NAMALWA (cell line): ENCODE results near the gene CXCR4.
A peak's percentile ranks its signal among the peaks of the same experiment; 100 is the strongest.
"Not testable (repeated sequence)": the region's sequence is repeated elsewhere in the genome, so short reads cannot be mapped to it uniquely, and the experiment has no call there.

Experiments used
- DNase-seq: peaks from one replicate; pipeline ENCODE4 v3.0.0-alpha.2; 2015; ENCODE audit warnings: low spot score

Gene CXCR4

DNA sequence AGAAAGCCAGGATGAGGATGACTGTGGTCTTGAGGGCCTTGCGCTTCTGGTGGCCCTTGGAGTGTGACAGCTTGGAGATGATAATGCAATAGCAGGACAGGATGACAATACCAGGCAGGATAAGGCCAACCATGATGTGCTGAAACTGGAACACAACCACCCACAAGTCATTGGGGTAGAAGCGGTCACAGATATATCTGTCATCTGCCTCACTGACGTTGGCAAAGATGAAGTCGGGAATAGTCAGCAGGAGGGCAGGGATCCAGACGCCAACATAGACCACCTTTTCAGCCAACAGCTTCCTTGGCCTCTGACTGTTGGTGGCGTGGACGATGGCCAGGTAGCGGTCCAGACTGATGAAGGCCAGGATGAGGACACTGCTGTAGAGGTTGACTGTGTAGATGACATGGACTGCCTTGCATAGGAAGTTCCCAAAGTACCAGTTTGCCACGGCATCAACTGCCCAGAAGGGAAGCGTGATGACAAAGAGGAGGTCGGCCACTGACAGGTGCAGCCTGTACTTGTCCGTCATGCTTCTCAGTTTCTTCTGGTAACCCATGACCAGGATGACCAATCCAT is 2.7 kb downstream of the CXCR4 start:
- DNase-seq: peak; percentile 39

DNA sequence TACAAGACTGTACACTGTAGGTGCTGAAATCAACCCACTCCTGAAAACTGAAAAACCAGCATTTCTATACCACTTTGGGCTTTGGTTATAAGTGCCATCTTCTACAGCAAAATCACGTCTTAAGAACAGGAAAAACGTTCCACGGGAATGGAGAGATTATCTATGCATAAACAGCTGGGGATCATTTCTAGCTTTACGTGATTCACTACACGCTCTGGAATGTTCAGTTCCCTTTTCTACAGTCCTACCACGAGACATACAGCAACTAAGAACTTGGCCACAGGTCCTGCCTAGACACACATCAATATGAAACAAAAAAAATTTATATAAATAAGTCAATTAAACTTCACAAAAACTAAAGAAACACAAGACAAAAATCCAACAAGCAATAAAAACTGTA is 3.6 kb downstream of the CXCR4 start:
- DNase-seq: peak; percentile 27

DNA sequence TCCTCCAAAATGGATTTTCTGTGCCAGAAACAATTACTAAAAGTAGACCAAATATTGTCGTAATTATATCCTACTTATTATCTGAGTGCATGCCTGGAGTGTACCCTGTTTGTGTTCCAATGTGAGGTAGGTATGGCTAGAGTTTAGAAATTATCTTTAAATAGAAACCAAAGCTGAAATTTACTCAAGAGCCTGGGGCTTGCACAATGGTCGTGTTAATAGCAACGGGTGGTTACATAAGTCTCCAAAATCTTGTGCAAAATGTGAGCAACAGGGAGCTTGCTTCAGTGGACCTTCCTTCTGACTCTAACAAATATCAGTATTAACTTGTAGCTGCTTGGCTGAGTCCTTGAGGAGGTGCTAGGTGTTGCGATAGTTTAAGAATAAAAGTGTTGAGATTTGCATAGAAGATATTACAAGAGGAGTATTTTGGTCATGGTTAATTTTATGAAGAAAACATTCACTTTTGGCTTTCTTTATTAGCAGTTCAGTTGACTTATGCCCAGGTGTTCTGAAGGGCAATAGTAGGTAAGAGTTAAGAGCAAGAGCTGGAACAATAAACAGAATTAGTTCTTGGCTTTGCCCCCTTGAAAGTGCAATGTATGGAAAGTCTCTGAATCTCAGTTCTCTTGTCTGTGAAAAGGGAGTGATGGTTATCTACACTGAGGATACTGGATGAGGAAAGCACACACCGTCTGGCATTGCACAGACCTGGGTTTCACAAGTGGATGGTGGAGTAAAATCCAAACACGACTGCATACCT is 4.6 kb downstream of the CXCR4 start:
- peak; percentile 55 for DNase-seq

DNA sequence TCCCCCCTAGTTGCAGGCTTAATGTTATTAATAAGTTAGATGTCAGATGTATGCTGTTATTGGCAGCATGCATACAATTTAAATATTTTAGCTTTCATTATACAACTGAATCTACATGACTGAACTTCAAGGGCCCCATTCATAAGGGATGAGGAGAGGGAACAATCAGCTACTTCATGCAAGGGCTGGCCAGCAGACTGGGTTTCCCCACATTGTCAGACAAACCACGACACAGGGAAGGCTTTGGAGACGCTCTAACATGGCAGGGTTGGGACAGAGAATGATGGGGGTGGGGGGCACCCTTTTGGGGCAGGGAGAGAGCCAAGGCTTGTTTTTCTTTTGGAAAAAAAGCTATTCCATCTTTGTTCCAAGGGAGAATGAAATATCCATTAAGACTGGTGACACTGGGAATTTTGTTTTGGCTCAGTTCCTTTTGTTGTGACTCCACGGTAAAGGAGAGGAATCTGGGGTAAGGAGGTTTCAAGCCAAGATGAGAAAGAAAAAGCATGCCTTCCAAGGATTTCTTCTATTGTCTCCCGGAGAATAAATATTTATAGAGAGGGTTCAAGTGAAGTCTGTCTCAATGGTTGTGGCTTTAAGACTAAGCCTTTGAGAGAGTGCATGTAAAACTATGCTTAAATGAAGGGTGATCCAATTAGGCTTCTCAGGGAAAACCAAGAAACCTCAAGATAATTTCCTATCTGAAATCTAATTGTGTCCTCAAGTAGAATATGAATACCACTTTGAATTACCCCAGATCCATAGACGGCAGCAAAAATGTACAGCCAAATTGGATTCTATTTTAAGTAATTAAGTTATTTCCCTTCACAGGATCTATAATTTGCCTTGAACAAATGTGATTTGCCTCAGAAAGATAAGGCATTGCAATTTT is 5.4 kb downstream of the CXCR4 start:
- DNase-seq: peak; percentile 44

DNA sequence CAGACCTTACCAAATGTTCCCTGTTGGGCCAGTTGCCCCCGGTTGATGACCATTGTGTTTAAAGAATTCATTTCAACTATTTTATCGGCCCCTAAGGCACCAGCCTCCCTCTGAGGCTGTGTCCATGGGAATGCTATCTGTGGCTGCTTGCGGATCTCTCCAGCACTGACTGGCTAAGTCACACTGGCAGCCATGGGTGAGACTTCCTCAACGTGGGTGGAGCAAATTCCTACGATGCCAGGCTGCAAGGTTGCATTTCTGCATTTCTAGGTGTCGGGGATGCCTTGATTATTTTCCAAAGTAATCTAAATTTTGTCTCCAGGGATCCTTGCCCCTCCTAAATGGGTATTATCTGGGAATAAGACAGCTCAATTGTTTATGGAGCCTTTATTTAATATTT is 6.2 kb downstream of the CXCR4 start:
- DNase-seq: no peak

DNA sequence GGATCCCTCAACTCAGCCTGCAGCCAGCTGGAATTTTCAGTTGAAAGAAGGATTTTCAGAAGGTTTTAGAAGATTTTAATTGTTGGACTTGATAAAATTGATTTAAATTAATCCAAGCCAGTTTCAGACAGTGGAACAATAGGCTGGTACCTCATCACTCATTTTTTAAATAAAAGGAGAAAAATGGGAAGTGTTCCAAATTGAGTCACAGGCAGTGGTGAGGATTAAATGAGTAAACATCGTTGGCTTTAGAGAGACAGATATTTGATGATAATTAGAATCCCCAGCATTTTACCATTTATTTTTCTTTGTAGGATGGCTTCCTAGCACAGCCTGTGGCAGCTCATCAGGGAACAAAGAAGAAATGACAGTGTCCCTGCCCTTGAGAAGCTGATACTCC is 7.4 kb downstream of the CXCR4 start:
- no peak for DNase-seq

DNA sequence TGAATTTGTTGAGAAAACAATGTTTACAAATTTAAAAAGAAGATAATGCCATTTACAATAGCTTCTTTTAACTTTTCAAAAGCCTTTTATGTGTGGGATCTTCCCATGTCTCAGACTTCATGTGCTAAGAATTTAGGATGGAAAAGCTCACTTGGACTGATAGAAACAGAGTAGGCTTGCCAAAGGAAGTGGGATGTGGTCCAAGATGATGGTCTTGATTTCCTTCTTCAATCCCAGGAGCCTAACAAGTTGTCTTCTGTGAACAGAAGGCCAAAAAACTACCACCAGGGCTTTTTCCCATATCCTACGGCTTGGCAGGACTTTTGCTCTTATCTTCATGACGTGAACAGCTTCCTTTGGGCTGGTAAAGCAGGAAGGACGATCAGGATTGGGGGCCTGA is 9.5 kb downstream of the CXCR4 start:
- peak; percentile 6 for DNase-seq

DNA sequence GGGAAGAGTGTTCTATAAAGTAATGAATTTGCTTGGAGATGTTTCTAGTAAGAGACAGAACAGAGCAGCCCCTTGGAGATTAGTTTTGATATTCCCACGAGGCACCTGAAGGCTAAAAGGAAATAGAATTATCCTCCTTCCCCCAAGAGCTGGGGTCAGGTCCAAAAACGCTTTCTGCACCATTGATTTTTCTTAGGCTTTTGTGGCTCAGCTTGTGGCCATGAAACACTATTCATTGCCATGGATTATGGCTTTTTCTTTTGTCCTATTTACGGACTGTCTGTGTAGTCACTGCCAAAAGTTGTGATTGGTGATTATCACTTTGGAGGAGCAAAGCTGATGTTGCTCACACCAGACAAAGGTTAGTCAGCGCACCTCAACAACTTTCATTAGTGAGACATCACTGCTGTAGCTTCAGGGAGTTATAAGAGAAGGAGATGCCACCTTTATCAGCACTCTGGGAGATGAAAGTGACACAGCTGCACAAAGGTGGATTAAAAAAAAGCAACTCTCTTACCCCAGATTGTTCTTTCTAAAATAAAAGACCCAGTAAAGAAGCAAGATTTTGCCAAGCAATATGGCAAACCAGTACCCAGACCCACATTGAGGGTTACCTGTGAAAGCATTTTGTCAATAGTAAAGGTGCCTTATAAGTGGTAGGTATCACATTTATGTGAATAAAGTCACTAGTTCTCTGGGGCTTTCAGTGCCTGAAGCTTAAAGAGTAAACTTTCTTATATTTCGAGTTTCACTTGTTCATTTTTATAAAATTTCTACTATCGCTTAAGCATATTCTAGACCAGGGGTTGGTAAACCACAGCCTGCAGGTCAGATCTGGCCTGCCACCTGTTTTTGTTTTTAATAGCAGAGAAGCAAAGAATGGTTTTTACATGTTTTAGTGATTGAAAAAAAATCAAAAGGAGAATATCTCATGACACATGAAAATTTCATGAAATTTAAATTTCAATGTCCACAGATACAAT is 10.6 kb downstream of the CXCR4 start:
- peak; percentile 43 for DNase-seq

DNA sequence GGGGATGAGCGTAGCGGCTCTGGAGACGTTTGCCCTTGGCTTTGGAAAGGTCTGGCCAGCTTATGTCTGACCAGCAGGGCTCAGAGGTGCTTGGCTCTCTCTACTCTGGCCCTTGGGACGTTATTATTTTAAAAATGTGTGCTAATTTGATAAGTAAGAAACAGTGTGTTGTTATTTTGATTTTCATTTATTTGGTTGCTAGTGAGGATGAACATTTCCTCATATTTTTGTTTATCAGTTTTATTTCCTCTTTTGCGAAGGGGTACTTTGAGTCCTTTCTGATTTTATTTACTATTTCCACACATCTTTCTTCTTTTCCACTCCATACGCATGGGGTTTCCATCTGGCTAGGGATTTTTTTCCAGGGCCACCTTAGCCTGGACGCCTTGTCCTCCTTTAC is 11.4 kb downstream of the CXCR4 start:
- DNase-seq: peak; percentile 40

DNA sequence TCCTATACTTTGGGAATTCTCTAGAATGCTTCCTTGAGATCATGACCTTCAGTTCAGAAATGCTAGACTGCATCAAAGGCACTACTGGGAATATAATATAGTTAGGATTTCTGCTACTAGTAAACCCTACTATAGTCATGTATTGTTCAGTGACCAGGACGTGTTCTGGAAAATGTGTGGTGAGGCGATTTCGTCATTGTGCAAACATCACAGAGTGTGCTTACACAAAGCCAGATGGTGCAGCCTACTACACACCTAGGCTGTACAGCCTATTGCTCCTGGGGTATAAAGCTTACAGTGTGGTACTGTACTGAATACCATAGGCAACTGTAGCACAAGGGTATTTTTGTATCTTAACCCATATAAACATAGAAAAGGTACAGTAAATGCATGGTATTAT is 13.0 kb downstream of the CXCR4 start:
- no peak for DNase-seq

DNA sequence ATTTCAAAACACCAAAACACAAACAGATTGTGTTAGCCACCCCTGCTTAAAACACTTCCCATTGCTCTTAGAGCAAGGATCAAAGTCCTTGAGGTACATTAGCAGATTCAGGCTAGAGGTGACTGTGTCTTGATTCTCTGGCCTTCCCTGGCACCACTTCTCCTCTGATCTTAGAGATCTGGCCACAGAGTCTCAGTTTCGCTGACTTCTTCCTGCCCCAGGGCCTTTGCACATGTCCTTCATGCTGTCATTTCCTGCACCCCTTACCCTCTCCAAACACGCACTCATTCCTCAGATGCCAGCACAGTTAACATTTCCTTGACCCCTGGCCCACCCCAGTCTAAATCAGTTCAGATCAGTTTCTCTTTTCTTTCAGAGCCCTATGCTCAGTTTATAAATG is 16.9 kb downstream of the CXCR4 start:
- no peak for DNase-seq

DNA sequence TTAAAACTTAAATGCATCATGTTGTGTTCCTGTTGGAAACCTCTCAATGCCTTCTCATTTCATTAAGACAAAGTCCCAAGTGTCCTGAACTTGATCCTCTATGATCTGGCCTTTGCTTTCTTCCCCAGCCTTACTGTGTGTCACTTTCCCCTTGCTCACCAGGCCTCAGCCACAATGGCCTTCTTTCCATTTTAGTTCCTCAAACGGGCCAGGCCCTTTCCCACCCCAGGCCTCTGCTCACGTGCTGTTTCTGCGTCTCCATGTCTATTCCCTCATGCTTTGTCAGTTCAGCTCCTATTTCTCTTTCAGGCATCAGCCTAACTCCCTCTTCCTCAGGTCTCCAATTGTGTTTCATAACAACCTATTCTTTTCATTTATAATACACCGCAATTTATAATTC is 19.5 kb downstream of the CXCR4 start:
- no peak for DNase-seq

DNA sequence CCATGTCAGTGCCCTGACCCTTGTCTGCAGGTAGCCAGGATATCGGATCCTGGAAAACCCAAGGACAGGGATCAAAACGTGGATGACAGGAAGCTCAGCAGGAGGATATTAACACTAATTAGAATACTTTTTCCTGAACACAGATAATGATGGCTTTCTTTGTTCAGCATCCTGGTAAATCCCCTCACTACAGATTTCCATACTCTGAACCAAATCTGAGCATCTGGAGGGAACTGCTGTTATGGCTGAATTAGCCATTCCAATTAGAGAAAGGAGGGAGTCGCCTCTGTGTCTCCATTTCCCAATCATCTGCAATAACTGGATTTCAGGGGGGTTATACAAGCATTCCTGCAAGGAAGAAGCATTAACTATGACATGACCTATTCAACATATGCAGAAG is 24.4 kb downstream of the CXCR4 start:
- DNase-seq: no peak

DNA sequence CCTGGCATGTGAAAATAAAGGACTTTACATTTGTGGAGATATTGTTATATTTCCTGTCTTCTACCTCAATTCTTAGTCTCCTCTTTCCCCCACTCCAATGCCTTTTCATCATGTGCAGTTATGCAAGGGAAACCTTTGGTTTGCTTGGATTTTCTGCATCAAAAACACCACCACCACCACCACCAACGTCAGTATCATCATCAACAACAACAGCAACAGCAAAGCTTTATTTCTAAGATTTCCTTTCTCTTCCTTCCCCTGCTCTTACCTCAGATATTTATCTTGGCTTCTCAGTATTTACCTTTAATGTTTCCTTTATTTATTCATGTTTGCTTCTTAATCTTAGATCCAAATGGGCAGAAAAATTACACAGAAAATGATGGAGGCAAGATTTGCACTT is 26.1 kb downstream of the CXCR4 start:
- no peak for DNase-seq

DNA sequence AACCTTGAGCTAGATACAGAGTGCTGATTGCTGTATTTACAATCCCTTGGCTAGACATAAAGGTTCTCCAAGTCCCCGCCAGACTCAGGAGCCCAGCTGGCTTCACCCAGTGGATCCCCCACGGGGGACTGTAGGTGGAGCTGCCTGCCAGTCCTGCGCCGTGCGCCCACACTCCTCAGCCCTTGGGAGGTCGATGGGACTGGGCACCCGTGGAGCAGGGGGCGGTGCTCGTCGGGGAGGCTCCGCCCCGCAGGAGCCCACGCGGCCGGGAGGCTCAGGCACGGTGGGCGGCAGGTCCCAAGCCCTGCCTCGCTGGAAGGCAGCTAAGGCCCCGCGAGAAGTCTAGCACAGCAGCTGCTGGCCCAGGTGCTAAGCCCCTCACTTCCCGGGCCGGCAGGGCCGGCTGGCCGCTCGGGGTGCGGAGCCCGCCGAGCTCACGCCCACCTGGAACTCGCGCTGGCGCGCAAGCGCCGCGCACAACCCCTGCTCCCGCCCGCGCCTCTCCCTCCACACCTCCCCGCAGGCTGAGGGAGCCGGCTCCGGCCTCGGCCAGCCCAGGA is 30.0 kb downstream of the CXCR4 start:
- not testable (repeated sequence) for DNase-seq

DNA sequence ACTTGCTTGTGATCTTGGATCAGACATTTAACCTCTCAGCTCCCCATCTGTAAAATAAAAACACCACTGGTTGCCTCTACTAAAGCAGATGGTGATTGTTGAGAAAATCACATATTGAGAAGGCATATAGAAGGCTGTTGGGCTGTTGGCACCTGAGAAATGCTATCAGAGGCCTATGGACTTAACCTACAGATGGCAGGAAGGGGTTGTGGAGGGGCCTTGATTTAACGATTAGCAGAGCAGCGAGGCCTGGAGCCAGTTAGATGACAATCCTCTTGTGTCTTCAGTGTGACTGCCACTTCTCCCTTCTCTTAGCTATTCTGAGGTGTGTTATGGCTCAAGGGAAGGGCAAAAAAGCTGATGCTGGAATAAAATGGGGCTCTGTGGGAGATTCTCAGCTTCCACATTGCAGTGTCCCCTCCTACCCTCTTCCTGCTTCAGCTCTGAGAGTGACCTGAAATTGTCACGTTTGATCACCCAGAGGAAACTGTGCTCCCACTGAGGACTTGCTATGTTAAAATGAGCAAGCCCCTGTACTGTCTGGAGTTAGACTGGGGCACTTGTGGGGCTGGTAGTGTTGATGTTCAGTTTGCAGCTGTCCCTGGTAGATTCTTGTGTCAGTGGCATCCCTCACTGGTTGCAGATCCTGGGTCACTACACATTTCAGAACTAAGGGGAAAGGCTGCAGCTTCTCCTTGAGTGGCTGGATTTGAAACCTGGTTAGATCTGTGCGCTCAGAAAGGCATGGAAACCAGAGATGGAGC is 31.5 kb downstream of the CXCR4 start:
- DNase-seq: no peak

DNA sequence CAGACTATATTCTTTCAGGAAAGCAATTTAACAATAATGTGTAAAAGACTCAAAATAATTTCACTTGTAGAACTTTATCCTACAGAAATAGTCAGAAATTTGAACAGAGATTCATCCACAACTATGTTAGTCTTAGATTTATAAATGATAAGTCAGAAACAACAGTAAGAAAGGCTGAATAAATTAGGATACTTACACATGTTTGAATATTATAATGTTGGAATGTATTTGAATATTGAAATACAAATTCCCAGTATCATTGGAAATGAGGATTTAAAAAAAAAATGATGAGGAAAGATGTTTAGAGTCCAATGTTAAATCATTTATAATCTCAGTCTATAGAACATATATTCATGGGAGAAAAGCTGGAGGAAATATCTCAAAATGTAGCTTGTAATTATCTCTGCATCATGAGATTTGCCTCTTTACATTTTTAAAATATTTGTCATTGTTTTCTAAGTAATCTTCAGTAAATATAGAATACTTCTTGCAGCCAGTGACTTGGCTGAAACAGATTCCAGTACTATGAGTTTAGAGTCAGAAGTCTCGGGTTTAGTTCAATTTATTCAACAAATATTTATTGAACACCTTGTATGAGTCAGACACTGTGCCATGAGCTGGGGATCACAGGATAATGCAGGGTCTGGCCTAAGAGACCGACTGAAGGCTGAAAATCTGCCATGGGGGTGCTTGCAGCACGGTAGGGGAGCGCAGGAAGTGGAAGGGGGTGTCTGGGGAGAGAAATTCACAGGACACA is 32.3 kb downstream of the CXCR4 start:
- no peak for DNase-seq

DNA sequence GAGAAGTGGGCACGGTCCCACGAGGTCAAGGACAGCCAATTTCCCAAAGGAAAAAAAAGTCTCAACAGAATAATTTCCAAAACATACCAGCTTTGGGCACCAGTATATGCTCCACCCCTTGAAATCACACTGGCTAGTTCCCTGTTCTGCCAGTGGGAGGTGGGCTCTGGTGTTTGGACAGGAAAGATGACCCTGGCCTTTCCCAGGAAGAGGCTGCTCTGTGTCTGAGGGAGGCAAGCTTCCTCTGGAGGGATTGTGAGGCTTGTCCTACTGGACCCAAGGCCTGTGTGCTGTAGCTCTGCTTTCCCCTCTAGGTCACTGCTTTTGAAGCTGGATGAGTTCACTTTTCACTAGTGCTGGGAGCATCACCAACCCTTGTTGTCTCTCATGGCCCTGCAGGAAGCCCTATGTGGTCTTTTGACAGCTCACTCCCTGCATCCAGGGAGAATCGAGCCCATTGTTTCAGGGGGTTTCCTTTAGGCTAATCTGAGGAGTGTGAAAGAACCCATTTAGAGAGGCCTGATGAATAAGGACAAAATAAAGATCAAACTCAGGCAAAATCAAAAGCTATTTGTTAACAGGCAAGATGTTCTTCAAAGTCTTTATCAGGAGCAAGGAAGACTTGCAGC is 36.3 kb downstream of the CXCR4 start:
- no peak for DNase-seq

DNA sequence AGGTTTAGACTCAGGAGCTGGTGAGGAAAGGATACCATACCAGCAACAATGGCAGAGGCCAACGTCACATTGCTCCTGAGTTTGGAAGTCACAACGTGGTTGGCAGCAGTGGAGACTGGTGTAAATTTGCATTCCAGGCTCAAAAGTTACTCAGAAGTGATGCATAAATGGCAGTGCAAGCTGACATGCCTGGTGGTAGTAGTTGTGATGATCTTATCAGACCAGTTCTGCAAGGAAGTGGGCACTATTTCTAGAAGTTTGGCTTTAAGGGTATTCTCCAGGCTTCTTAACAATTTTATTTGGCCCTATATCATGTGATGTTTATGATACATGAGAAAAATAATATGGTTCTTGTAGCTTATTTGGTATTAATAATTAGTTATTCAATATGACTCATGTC is 37.8 kb downstream of the CXCR4 start:
- DNase-seq: no peak

DNA sequence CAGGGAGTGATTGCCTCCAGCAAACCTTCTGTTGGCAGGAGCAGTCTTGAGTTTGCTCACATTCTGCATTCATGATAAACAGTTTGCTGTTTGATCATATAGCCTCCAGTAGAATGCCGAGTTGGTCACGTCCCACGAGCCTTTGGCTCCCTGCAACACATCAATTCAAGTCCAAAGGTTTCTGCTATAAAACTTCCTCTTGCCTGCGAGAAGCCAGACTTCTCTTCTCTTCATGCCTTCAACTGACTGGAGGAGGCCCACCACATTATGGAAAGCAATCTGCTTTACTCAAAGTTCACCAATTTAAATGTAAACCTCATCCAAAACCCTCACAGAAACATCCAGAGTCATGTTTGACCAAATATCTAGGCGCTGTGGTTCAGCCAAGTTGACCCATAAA is 40.8 kb downstream of the CXCR4 start:
- no peak for DNase-seq
